Breast epithelium (tissue), 4 donors: ENCODE results near the gene MGME1. TPM values are rescaled to one million over a fixed set of nuclear protein-coding genes. Genes with fewer than 3 reads are reported as not detected.

Experiments
- DNase-seq, 2 donors: peaks; one replicate each; pipeline ENCODE4 v3.0.0-alpha.2; 2019; ENCODE audit warnings: low spot score in 2 of 2
- H3K27ac ChIP-seq, 2 donors: fragments of 200-600 bp; sonication (generic) in 1 of 2; one replicate each; pipeline ENCODE4 v1.5.1; 2016 to 2019; ENCODE audit warnings: mild to moderate bottlenecking in 1 of 2
- H3K27me3 ChIP-seq, 2 donors: fragments of 200-600 bp; sonication (generic) in 1 of 2; one replicate each; pipeline versions ENCODE4 v1.5.1 to v1.6.0; 2017 to 2019; ENCODE audit warnings: control low read depth in 1 of 2, mild to moderate bottlenecking in 1 of 2
- H3K36me3 ChIP-seq: fragments of 200-600 bp; one replicate; pipeline ENCODE4 v1.5.1; 2019
- H3K4me1 ChIP-seq, 2 donors: fragments of 200-600 bp; sonication (generic); one replicate each; pipeline ENCODE4 v1.5.1; 2016 to 2019; ENCODE audit warnings: control low read depth in 1 of 2
- H3K4me3 ChIP-seq, 3 donors: fragments of 200-600 bp; sonication (generic); 1 replicate in 2 of 3; 2 replicates in 1 of 3; pipeline ENCODE4 v1.5.1; 2016 to 2019; ENCODE audit warnings: mild to moderate bottlenecking in 3 of 3, moderate library complexity in 2 of 3
- H3K9me3 ChIP-seq, 2 donors: fragments of 200-600 bp; sonication (generic) in 1 of 2; one replicate each; pipeline ENCODE4 v1.5.1; 2016 to 2019; ENCODE audit warnings: control low read depth in 1 of 2
- CTCF ChIP-seq, 3 donors: fragments of 450-650 bp; IDR thresholded peaks; one replicate each; pipeline ENCODE4 v1.5.1; 2016 to 2017; ENCODE audit warnings: antibody characterized with exemption in 3 of 3, mild to moderate bottlenecking in 3 of 3, moderate library complexity in 3 of 3
- POLR2A ChIP-seq: fragments of 450-650 bp; IDR thresholded peaks from one replicate; pipeline ENCODE4 v1.6.1; 2016; ENCODE audit warnings: antibody characterized with exemption, mild to moderate bottlenecking, moderate library complexity
- POLR2AphosphoS5 ChIP-seq, 3 donors: sonication (generic); formaldehyde crosslinking; IDR thresholded peaks; one replicate each; pipeline ENCODE4 v1.6.1; 2017; ENCODE audit warnings: antibody characterized with exemption in 3 of 3
- intact Hi-C: fragments of 100-400 bp; cut with DNase I; formaldehyde crosslinking; loops from one replicate; pipeline ENCODE4 v1.15.1; 2023; ENCODE audit warnings: low total_unique reads
- total RNA-seq, 3 donors: library from RNA; depleted of rRNA; stranded (reverse); fragments of >200 nt; gene quantifications; one replicate each; pipeline ENCODE4 v1.1.0, GENCODE V29; 2016

The MGME1 gene
- total RNA-seq, 3 donors from 2014 or later: 7.8 to 26.2 (median 18.7) TPM

GRCh38 chr20:17933121-17933520 is 35.7 kb upstream of the MGME1 start:
- DNase-seq: no peak
- H3K27me3 ChIP-seq: no peaks in the 10 kb centered on the region
- H3K36me3 ChIP-seq: no peaks in the 10 kb centered on the region
- TF ChIP-seq POLR2A (no peak), CTCF (IDR thresholded peaks at IDR 0.05) (no peak), POLR2AphosphoS5 (IDR thresholded peaks at IDR 0.05) (no peak)
- intact Hi-C loops: no loop called here
- peaks cover 0 to 9% of the 10 kb centered on the region in 2 donors for H3K4me1 ChIP-seq
- H3K27ac ChIP-seq: no peak overlapping the region
- H3K9me3 ChIP-seq: no peaks in the 10 kb centered on the region
- no peak overlapping the region for H3K4me3 ChIP-seq

GRCh38 chr20:17933711-17934110 is 35.1 kb upstream of the MGME1 start:
- no peaks in the 10 kb centered on the region for H3K9me3 ChIP-seq
- no peaks in the 10 kb centered on the region for H3K27me3 ChIP-seq
- H3K4me3 ChIP-seq: no peak overlapping the region
- no peak for TF ChIP-seq CTCF (IDR thresholded peaks at IDR 0.05)
- no peak for TF ChIP-seq POLR2A
- TF ChIP-seq POLR2AphosphoS5 (IDR thresholded peaks at IDR 0.05): no peak
- intact Hi-C loops: no loop called here
- no peak for DNase-seq
- peaks cover 0 to 9% of the 10 kb centered on the region in 2 donors for H3K4me1 ChIP-seq
- no peaks in the 10 kb centered on the region for H3K36me3 ChIP-seq
- H3K27ac ChIP-seq: no peak overlapping the region

GRCh38 chr20:17934141-17934862 is 34.5 kb upstream of the MGME1 start:
- Histone ChIP-seq H3K27ac (peak overlapping the region in 1 of 2 donors; percentile 6), H3K36me3 (no peaks in the 10 kb centered on the region), H3K9me3 (no peaks in the 10 kb centered on the region), H3K4me3 (no peak overlapping the region), H3K4me1 (peaks cover 0 to 9% of the 10 kb centered on the region in 2 donors), H3K27me3 (no peaks in the 10 kb centered on the region)
- no peak for TF ChIP-seq POLR2A
- no peak for TF ChIP-seq CTCF (IDR thresholded peaks at IDR 0.05)
- no peak for TF ChIP-seq POLR2AphosphoS5 (IDR thresholded peaks at IDR 0.05)
- no peak for DNase-seq
- intact Hi-C loops: no loop called here

- TF ChIP-seq POLR2A (no peak), CTCF (IDR thresholded peaks at IDR 0.05) (no peak), POLR2AphosphoS5 (IDR thresholded peaks at IDR 0.05) (no peak)
- no peaks in the 10 kb centered on the region for H3K9me3 ChIP-seq
- no peaks in the 10 kb centered on the region for H3K27me3 ChIP-seq
- H3K36me3 ChIP-seq: no peaks in the 10 kb centered on the region
- peaks cover 0 to 9% of the 10 kb centered on the region in 2 donors for H3K4me1 ChIP-seq
- H3K4me3 ChIP-seq: no peak overlapping the region
- intact Hi-C loops: no loop called here
- peak overlapping the region in 1 of 2 donors; percentile 6 for H3K27ac ChIP-seq
- no peak for DNase-seq
These were observed 33.6 kb upstream of the MGME1 start for GRCh38 chr20:17935186-17935585.

GRCh38 chr20:17935761-17936160 is 33.1 kb upstream of the MGME1 start:
- H3K4me1 ChIP-seq: peaks cover 0 to 9% of the 10 kb centered on the region in 2 donors
- H3K4me3 ChIP-seq: no peak overlapping the region
- intact Hi-C loops: no loop called here
- no peaks in the 10 kb centered on the region for H3K27me3 ChIP-seq
- peak overlapping the region in 1 of 2 donors; percentile 49 for H3K27ac ChIP-seq
- H3K9me3 ChIP-seq: no peaks in the 10 kb centered on the region
- H3K36me3 ChIP-seq: no peaks in the 10 kb centered on the region
- TF ChIP-seq POLR2AphosphoS5 (IDR thresholded peaks at IDR 0.05) (no peak), CTCF (IDR thresholded peaks at IDR 0.05) (no peak), POLR2A (no peak)
- no peak for DNase-seq
